SK-N-SH (cell line): Measurements from ENCODE around the gene COL4A5. TPM values are rescaled to one million over a fixed set of nuclear protein-coding genes. Genes with fewer than 3 reads are reported as not detected.

Experiments
- CTCF ChIA-PET: fragments of 300-600, 350-600 bp; formaldehyde crosslinking; extraction: SDS; loops from one replicate; lab custom pipeline; 2021; lab: Yijun Ruan, JAX
- POLR2A ChIA-PET: fragments of 350-600 bp; sonication (Branson Sonifier 250); formaldehyde crosslinking; extraction: SDS; loops from one replicate; lab custom pipeline; 2020; ENCODE audit warnings: antibody characterized with exemption, inconsistent platforms; lab: Yijun Ruan, JAX
- DNase-seq: peaks from one replicate; pipeline ENCODE4 v3.0.0; 2012
- H2AFZ ChIP-seq: fragments of 200-600 bp; sonication (generic); 2 replicates; pipeline ENCODE4 v1.8.1; 2016; ENCODE audit warnings: antibody characterized with exemption, mild to moderate bottlenecking, low read depth
- H3F3A ChIP-seq: fragments of 200-600 bp; sonication (generic); replicated peaks from 2 replicates; pipeline ENCODE3; 2016; ENCODE audit warnings: antibody characterized with exemption, mild to moderate bottlenecking; ENCODE audit not compliant: insufficient read depth
- H3K27ac ChIP-seq, 2 experiments: fragments of 200-500 bp in 1 of 2; fragments of 200-600 bp in 1 of 2; sonication (Bioruptor generic) in 1 of 2; sonication (generic), shearing (Covaris generic) in 1 of 2; 2 replicates each; pipeline versions ENCODE4 v1.5.1 to v1.6.1; 2014 to 2016; ENCODE audit warnings: low read depth in 2 of 2, inconsistent platforms in 1 of 2, low read length in 1 of 2, mild to moderate bottlenecking in 1 of 2, mixed read lengths in 1 of 2
- H3K27me3 ChIP-seq: fragments of 200-600 bp; sonication (generic), shearing (Covaris generic); 2 replicates; pipeline ENCODE4 v1.6.1; 2016; ENCODE audit warnings: mixed run types; ENCODE audit not compliant: insufficient read depth
- H3K36me3 ChIP-seq, 2 experiments: fragments of 200-500 bp in 1 of 2; fragments of 200-600 bp in 1 of 2; sonication (Bioruptor generic) in 1 of 2; sonication (generic) in 1 of 2; replicated peaks in 1 of 2; 2 replicates each; pipeline versions ENCODE3 to v1.5.1; 2014 to 2016; ENCODE audit warnings: low read length in 1 of 2, mild to moderate bottlenecking in 1 of 2; ENCODE audit not compliant: insufficient read depth in 2 of 2, control insufficient read depth in 1 of 2
- H3K4me1 ChIP-seq, 2 experiments: fragments of 200-500 bp in 1 of 2; fragments of 200-600 bp in 1 of 2; sonication (Bioruptor generic) in 1 of 2; sonication (generic), shearing (Covaris generic) in 1 of 2; 2 replicates each; pipeline versions ENCODE4 v1.5.1 to v1.6.1; 2014 to 2016; ENCODE audit warnings: low read depth in 1 of 2, low read length in 1 of 2, mixed run types in 1 of 2; ENCODE audit not compliant: insufficient read depth in 2 of 2, control insufficient read depth in 1 of 2
- H3K4me2 ChIP-seq: fragments of 200-600 bp; sonication (generic), shearing (Covaris generic); 2 replicates; pipeline ENCODE4 v1.6.1; 2017; ENCODE audit warnings: mixed run types
- H3K4me3 ChIP-seq, 2 experiments: fragments of 200-500 bp in 1 of 2; fragments of 200-600 bp in 1 of 2; sonication (Bioruptor generic) in 1 of 2; sonication (generic), shearing (Covaris generic) in 1 of 2; 2 replicates each; pipeline versions ENCODE4 v1.5.1 to v1.8.1; 2014 to 2016; ENCODE audit warnings: low read depth in 2 of 2, inconsistent platforms in 1 of 2, low read length in 1 of 2, mild to moderate bottlenecking in 1 of 2, mixed read lengths in 1 of 2, moderate library complexity in 1 of 2
- H3K79me2 ChIP-seq: fragments of 200-600 bp; sonication (generic); 2 replicates; pipeline ENCODE4 v1.8.1; 2017; ENCODE audit warnings: mild to moderate bottlenecking; ENCODE audit not compliant: insufficient read depth
- H3K9ac ChIP-seq: fragments of 200-600 bp; sonication (generic); 2 replicates; pipeline ENCODE4 v1.6.1; 2017; ENCODE audit warnings: mixed run types
- H3K9me2 ChIP-seq: fragments of 200-600 bp; sonication (generic); 2 replicates; pipeline ENCODE4 v1.6.1; 2017; ENCODE audit warnings: mixed run types
- H3K9me3 ChIP-seq: fragments of 200-600 bp; sonication (generic); 2 replicates; pipeline ENCODE4 v1.6.1; 2017; ENCODE audit warnings: mixed run types, mild to moderate bottlenecking, moderate library complexity
- H4K20me1 ChIP-seq: fragments of 200-600 bp; sonication (generic); 2 replicates; pipeline ENCODE4 v1.6.1; 2017; ENCODE audit warnings: mild to moderate bottlenecking, mixed run types; ENCODE audit not compliant: insufficient read depth
- CTCF ChIP-seq: fragments of 200-600 bp; sonication (generic); IDR thresholded peaks from 2 replicates; pipeline ENCODE4 v1.6.1; 2017; ENCODE audit warnings: antibody characterized with exemption, mild to moderate bottlenecking, moderate library complexity
- EP300 ChIP-seq, 2 experiments: IDR thresholded peaks; 2 replicates each; pipeline versions ENCODE4 v1.4.0 to v1.6.1; 2012; ENCODE audit warnings: borderline replicate concordance in 1 of 2, low read depth in 1 of 2, low read length in 1 of 2
- FOXM1 ChIP-seq: IDR thresholded peaks from 2 replicates; pipeline ENCODE4 v1.4.0; 2012; ENCODE audit warnings: low read depth, mild to moderate bottlenecking
- GATA2 ChIP-seq: sonication (generic); formaldehyde crosslinking; IDR thresholded peaks from 2 replicates; pipeline ENCODE4 v1.5.0; 2020; ENCODE audit warnings: mild to moderate bottlenecking, missing genetic modification reagents
- MXI1 ChIP-seq: IDR thresholded peaks from 2 replicates; pipeline ENCODE4 v1.6.1; 2012; ENCODE audit warnings: mild to moderate bottlenecking, low read depth, low read length, improper control_type of control experiment
- NFIC ChIP-seq: IDR thresholded peaks from 2 replicates; pipeline ENCODE4 v1.4.0; 2012; ENCODE audit warnings: borderline replicate concordance
- NRF1 ChIP-seq: IDR thresholded peaks from 2 replicates; pipeline ENCODE4 v1.6.1; 2012; ENCODE audit warnings: low read depth, mild to moderate bottlenecking, low read length
- PBX3 ChIP-seq: IDR thresholded peaks from 2 replicates; pipeline ENCODE4; 2012
- RCOR1 ChIP-seq: fragments of 150-350 bp; IDR thresholded peaks from 2 replicates; pipeline ENCODE4 v1.6.1; 2017; ENCODE audit warnings: antibody characterized with exemption, low read length
- TAF1 ChIP-seq: IDR thresholded peaks from 2 replicates; pipeline ENCODE4 v1.6.1; 2012; ENCODE audit warnings: low read depth, mild to moderate bottlenecking, low read length, moderate library complexity, borderline replicate concordance
- USF2 ChIP-seq: fragments of 150-350 bp; IDR thresholded peaks from 2 replicates; pipeline ENCODE4 v1.6.1; 2017; ENCODE audit warnings: antibody characterized with exemption, low read length, low read depth, borderline replicate concordance
- WGBS: methylation state at CpG from one replicate; pipeline ENCODE4 v1.1.6; 2017; ENCODE audit warnings: low lambda C conversion rate; 5-methylcytosine and 5-hydroxymethylcytosine counted together
- polyA plus RNA-seq, 3 experiments: library from polyadenylated mRNA; depleted of rRNA; stranded (reverse); fragments of >200 nt; gene quantifications; 2 replicates each; pipeline ENCODE4 v1.2.3, GENCODE V29; 2012

Gene COL4A5
- polyA plus RNA-seq, 1 of the 3 experiments (the other 2 are of a cell fraction) = 0.02 TPM

GRCh38 chrX:108437349-108438109, 2.1 kb upstream of the COL4A5 start:
- no peak overlapping the region for H3K9ac ChIP-seq

GRCh38 chrX:108438110-108438623, 1.5 kb upstream of the COL4A5 start, which contains the start of gene COL4A6:
Gene COL4A6, minus strand, starts transcription at chrX:108438422. Its CDS starts 226 bp downstream, at chrX:108438196.
- Histone ChIP-seq H3K9ac (no peak within 1 kb of the TSS), H3K4me1 (no peaks in the 10 kb centered on the region), H3K36me3 (no peaks in the 10 kb centered on the region), H3K9me2 (no peaks in the 10 kb centered on the region), H3K9me3 (no peaks in the 10 kb centered on the region), H3K27me3 (peaks cover 41% of the 10 kb centered on the region; the same call in 1 of the 2 replicates), H3K4me3 (no peak within 1 kb of the TSS; a peak in 1 of 4 replicates), H3K27ac (no peak within 1 kb of the TSS), H3K79me2 (no peaks in the 10 kb centered on the region), H3F3A (no peaks in the 10 kb centered on the region), H2AFZ (0 out of 2 replicates have a peak within 1 kb of the TSS, but pooled peaks have one; percentile 72), H3K4me2 (peak within 1 kb of the TSS; percentile 64; the same call in 1 of the 2 replicates), H4K20me1 (no peaks in the 10 kb centered on the region)
- DNase-seq = no peak
- WGBS = 1% methylated on average over 16 of the region's 16 CpGs
- TF ChIP-seq MXI1 (no peak), NFIC (no peak), GATA2 (CRISPR knock-in tag) (no peak), EP300 (IDR thresholded peaks at IDR 0.05; ENCODE audit: borderline replicate concordance in 1 of 2, low read depth in 1 of 2, low read length in 1 of 2) (no peak), USF2 (no peak), PBX3 (0 out of 2 replicates have a peak, but pooled peaks have one; percentile 16), NRF1 (no peak)
- ChIA-PET POLR2A (no interaction called here), CTCF (no interaction called here)

More at GRCh38 chrX:108437349-108438109, 2.1 kb upstream of the COL4A5 start:
- no peaks in the 10 kb centered on the region for H3K79me2 ChIP-seq
- peak overlapping the region; percentile 41; the same call in 1 of the 2 replicates for H3K4me2 ChIP-seq
- H3K27ac ChIP-seq = no peak overlapping the region
- no peaks in the 10 kb centered on the region for H3K9me3 ChIP-seq
- no peak for DNase-seq
- no peaks in the 10 kb centered on the region for H3K4me1 ChIP-seq
- H3K27me3 ChIP-seq = peaks cover 41% of the 10 kb centered on the region; the same call in 1 of the 2 replicates
- ChIA-PET POLR2A (no interaction called here), CTCF (no interaction called here)
- H3K4me3 ChIP-seq = no peak overlapping the region; a peak in 1 of 4 replicates
- 2% methylated on average over 20 of the region's 20 CpGs for WGBS
- TF ChIP-seq TAF1 (no peak), FOXM1 (no peak), RCOR1 (no peak), GATA2 (CRISPR knock-in tag) (no peak), CTCF (no peak)
- no peak overlapping the region for H2AFZ ChIP-seq
- H4K20me1 ChIP-seq = no peaks in the 10 kb centered on the region
- H3K36me3 ChIP-seq = no peaks in the 10 kb centered on the region
- H3K9me2 ChIP-seq = no peaks in the 10 kb centered on the region
- no peaks in the 10 kb centered on the region for H3F3A ChIP-seq
